Mucosa of descending colon (tissue), 3 donors: Measurements from ENCODE around the gene SLC43A2. TPM values are rescaled to one million over a fixed set of nuclear protein-coding genes. Genes with fewer than 3 reads are reported as not detected.

Experiments
- ATAC-seq: fragments of 200-7000 bp; cut with Tn5 transposase; one replicate; pipeline ENCODE4 v1.9.1; 2020; ENCODE audit warnings: mild to moderate bottlenecking, moderate library complexity
- DNase-seq, 3 donors: peaks; one replicate each; pipeline ENCODE4 v3.0.0-alpha.2; 2020
- H3K36me3 ChIP-seq: fragments of 200-600 bp; one replicate; pipeline ENCODE4 v1.8.0; 2021; ENCODE audit warnings: low read depth, mild to moderate bottlenecking
- H3K4me1 ChIP-seq: fragments of 200-600 bp; one replicate; pipeline ENCODE4 v1.8.0; 2021; ENCODE audit warnings: low read depth, mild to moderate bottlenecking
- H3K4me3 ChIP-seq: fragments of 200-600 bp; one replicate; pipeline ENCODE4 v1.8.0; 2021; ENCODE audit warnings: mild to moderate bottlenecking
- H3K9me3 ChIP-seq: fragments of 200-600 bp; one replicate; pipeline ENCODE4 v1.8.0; 2021; ENCODE audit warnings: mild to moderate bottlenecking
- intact Hi-C, 2 donors: fragments of 100-400 bp; cut with DNase I in 1 of 2; cut with micrococcal nuclease in 1 of 2; formaldehyde crosslinking; loops; one replicate each; pipeline versions ENCODE4 v1.11.0 to v1.11.1; 2022; cut with DNase I, micrococcal nuclease
- total RNA-seq, 3 donors: library from RNA; stranded (reverse); fragmentation: NEBNext Ultra II Directional in 2 of 3; extraction: Animal tissue kit (Norgen Biotek cat#: 25700) in 2 of 3; gene quantifications; one replicate each; pipeline versions ENCODE4 v1.2.1 to v1.2.4, GENCODE V29; 2021 to 2023
- TF ChIP-seq, protein P1 (sequence below): fragments of 200-600 bp; IDR thresholded peaks from one replicate; pipeline ENCODE4 v1.8.0; 2022; ENCODE audit warnings: antibody characterized with exemption, mild to moderate bottlenecking
- donor health status: DM: no; HTN: no; CAD: no; lungs with moderate emphysema.
- donor health status: DM: no; HTN: no; CAD: no.
- donor health status: DM: no; HTN: yes; CAD: no.

SLC43A2 gene
- total RNA-seq, 3 donors from 2014 or later: 12.7 to 30.8 (median 23.7) TPM

DNA sequence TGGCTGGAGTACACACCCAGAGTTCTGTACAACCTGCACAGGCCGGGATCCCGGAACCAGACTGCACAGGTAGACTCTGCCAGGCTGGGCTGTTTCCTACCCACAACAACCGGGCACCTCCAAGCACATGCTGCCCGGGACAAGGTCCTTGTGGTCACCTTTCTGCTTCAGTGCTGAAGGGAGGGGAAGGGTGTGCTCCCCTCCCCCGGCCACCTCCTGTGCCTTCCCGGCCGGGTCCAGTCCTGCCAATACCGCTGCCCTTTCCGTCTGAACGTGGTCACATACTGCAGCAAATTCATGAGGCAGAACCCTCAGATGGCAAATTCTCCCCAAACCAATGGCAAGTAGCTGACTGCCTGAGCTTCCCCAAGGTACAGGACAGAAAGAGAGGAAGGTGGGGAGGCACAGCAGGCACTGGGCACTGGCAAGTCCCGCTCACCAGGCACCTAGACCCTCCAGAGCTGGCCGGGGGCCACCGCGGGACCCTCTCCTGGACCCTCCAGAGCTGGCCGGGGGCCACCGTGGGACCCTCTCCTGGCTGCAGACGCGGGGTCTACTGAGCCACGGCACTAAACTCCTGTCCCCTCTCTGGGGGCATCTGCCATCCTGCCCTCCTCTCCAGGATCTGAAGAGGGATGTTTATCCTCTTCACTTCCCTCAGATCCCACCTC, 22.8 kb downstream of the SLC43A2 start:
- DNase-seq: no peak
- Histone ChIP-seq H3K36me3 (no peaks in the 10 kb centered on the region), H3K4me1 (no peaks in the 10 kb centered on the region), H3K4me3 (no peak overlapping the region), H3K9me3 (no peaks in the 10 kb centered on the region)
- intact Hi-C loops: no loop called here
- no peak for ATAC-seq
- TF ChIP-seq, protein P1, sequence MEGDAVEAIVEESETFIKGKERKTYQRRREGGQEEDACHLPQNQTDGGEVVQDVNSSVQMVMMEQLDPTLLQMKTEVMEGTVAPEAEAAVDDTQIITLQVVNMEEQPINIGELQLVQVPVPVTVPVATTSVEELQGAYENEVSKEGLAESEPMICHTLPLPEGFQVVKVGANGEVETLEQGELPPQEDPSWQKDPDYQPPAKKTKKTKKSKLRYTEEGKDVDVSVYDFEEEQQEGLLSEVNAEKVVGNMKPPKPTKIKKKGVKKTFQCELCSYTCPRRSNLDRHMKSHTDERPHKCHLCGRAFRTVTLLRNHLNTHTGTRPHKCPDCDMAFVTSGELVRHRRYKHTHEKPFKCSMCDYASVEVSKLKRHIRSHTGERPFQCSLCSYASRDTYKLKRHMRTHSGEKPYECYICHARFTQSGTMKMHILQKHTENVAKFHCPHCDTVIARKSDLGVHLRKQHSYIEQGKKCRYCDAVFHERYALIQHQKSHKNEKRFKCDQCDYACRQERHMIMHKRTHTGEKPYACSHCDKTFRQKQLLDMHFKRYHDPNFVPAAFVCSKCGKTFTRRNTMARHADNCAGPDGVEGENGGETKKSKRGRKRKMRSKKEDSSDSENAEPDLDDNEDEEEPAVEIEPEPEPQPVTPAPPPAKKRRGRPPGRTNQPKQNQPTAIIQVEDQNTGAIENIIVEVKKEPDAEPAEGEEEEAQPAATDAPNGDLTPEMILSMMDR: no peak

DNA sequence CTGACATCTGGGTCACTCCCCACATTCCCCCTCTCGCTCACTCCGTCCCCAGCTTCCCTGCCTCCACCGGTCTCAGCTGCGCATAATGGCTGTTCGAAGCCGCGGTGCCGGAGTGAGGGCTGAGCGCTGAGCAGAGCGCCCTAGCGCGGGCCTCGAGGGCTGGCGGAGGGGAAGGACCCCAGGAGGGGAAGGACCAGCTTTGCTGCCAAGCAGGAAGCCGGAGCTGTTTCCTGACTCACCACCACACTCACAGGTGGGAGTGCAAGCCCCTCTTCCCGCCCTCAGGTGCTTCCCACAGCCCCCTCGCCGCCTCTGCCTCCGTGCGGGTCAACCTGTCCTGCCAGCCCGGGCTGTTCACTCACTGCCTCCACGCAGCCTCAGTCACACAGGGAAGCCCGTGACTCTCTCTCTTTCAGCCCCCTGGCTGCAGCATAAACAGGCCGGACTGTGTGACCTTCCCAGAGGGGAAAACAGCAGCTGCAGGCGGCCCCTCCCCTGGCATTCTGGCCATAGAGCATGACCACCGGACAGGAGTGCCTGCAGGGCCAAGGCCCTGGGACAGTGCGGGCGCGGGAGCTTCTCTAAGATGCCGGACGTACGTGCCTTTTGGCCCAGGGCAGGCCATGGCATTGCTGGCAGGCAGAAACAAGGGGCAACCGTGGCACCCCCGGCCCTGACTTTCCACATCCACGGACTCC, 23.7 kb downstream of the SLC43A2 start:
- intact Hi-C loops: no loop called here
- Histone ChIP-seq H3K4me3 (no peak overlapping the region), H3K4me1 (no peaks in the 10 kb centered on the region), H3K36me3 (no peaks in the 10 kb centered on the region), H3K9me3 (no peaks in the 10 kb centered on the region)
- DNase-seq: no peak
- TF ChIP-seq, protein P1: no peak
- ATAC-seq: no peak

DNA sequence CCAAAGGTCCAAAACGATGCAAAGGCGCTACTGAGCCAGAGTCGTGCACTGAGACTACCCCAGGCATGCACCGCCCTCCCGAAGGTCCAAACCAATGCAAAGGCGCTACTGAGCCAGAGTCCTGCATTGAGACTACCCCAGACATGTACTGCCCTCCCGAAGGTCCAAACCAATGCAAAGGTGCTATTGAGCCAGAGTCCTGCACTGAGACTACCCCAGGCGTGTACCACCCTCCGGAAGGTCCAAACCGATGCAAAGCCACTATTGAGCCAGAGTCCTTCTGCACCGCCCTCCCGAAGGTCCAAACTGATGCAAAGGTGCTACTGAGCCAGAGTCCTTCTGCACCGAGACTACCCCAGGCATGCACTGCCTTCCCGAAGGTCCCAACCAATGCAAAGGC, 27.1 kb downstream of the SLC43A2 start:
- ATAC-seq: no peak
- TF ChIP-seq, protein P1: no peak
- no peaks in the 10 kb centered on the region for H3K4me1 ChIP-seq
- DNase-seq: no peak
- intact Hi-C loops: no loop called here
- no peak overlapping the region for H3K4me3 ChIP-seq
- no peaks in the 10 kb centered on the region for H3K9me3 ChIP-seq
- no peaks in the 10 kb centered on the region for H3K36me3 ChIP-seq

DNA sequence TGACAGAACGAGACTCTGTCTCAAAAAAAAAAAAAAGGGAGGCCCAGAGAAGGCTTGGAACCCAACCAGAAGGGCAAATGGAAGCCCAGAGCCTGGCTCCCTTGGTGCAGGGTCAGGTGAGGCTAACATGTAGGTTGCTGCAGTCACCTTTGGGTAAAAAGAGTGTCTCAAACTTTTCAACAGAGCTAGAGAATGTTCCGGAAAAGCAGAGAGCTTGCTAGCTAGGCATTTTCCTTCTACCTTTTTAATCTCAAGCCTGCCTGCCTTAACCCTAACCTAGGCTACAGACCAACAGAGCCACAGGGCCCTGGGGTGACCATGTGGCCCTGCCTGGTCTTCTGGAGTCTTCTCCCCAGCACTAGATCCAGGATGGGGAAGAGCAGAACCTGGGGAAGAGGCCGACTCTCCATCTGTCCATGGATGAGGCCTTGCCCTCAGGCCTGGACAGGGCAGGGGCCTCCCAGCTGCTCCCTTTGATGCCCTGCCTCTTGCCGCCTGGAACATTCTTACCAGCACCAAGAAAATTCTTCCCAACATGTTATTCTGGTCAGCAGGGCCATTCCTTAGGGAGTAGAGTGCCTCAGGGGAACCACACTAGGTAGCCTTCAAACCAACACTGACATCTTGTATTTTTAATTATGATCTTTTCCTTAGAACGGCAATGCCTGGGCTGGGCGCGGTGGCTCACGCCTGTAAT, 30.1 kb downstream of the SLC43A2 start:
- no peaks in the 10 kb centered on the region for H3K36me3 ChIP-seq
- TF ChIP-seq, protein P1: no peak
- ATAC-seq (peak; percentile 30), DNase-seq (no peak)
- intact Hi-C loops: no loop called here
- H3K4me1 ChIP-seq: peaks cover 6% of the 10 kb centered on the region
- no peaks in the 10 kb centered on the region for H3K9me3 ChIP-seq
- H3K4me3 ChIP-seq: no peak overlapping the region

DNA sequence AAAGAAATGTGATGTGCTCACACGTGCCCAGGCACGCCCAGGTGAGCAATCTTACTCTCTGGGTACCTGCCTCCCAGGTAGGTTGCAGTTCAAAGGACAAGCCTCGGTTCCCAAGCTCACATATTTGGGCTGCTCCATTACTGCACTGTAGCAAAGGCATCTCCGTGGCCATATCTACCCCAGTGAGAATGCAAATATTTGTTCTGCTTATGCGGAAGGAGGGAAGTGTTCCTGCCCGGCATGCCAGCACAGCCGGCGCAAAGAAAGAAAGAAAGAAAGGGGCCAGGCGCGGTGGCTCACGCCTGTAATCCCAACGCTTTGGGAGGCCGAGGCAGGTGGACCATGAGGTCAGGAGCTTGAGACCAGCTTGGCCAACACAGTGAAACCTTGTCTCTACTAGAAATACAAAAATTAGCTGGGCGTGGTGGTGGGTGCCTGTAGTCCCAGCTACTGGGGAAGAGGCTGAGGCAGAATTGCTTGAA, 30.7 kb downstream of the SLC43A2 start:
- Histone ChIP-seq H3K4me3 (no peak overlapping the region), H3K36me3 (no peaks in the 10 kb centered on the region), H3K4me1 (peaks cover 10% of the 10 kb centered on the region), H3K9me3 (no peaks in the 10 kb centered on the region)
- DNase-seq (peak in 1 of 3 donors; percentile 65), ATAC-seq (peak; percentile 84)
- TF ChIP-seq, protein P1: no peak
- intact Hi-C loops: no loop called here
